GM18519 (cell line): ENCODE measurements around the gene LAMC1.
"Not testable (repeated sequence)": the region's sequence is repeated elsewhere in the genome, so short reads cannot be mapped to it uniquely, and the experiment has no call there.

ENCODE experiments used
- ATAC-seq: cut with Tn5 transposase; IDR thresholded peaks from one replicate; pipeline ENCODE4 v1.9.1; 2021; ENCODE audit warnings: mild to moderate bottlenecking, moderate library complexity; ENCODE audit not compliant: unreplicated experiment, low FRiP score

Gene LAMC1

DNA sequence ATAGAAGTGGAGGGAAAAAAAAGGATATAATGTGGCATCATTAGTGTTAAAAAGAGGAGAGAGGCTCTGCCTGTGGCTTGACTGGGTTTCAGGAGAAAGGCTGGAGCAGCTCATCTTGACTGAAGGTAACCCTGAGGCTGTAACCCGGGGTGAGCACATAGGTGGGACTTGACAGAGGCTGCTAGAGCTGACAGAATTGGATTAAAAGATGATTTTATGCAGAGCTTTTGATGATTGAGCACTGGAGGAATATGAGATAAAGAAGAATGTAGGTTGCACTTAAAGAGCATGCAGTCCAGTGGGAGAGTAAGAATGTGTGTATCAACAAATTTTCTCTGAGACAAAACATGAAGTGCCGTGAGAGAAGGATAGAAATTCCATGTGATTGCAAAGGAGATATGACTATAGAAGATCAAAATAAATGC, 17.3 kb downstream of the LAMC1 start:
- no peak for ATAC-seq

DNA sequence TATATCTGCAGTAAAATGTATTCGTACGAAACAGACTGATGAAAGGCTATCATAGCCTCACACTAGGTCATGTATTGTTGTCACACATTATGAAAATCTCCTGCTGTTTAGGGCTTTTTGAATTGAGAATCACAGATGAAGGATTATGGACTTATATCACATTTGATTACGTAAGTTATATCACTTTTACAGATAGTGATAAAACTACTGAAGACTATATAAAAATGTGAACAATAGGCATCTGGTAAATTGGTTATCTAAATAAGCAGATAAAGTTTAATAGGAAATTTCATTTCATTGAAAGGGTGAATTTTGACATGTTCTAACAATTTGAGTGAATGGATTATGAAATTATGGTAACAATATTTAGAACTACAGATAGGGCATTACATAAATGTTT, 20.0 kb downstream of the LAMC1 start:
- no peak for ATAC-seq

DNA sequence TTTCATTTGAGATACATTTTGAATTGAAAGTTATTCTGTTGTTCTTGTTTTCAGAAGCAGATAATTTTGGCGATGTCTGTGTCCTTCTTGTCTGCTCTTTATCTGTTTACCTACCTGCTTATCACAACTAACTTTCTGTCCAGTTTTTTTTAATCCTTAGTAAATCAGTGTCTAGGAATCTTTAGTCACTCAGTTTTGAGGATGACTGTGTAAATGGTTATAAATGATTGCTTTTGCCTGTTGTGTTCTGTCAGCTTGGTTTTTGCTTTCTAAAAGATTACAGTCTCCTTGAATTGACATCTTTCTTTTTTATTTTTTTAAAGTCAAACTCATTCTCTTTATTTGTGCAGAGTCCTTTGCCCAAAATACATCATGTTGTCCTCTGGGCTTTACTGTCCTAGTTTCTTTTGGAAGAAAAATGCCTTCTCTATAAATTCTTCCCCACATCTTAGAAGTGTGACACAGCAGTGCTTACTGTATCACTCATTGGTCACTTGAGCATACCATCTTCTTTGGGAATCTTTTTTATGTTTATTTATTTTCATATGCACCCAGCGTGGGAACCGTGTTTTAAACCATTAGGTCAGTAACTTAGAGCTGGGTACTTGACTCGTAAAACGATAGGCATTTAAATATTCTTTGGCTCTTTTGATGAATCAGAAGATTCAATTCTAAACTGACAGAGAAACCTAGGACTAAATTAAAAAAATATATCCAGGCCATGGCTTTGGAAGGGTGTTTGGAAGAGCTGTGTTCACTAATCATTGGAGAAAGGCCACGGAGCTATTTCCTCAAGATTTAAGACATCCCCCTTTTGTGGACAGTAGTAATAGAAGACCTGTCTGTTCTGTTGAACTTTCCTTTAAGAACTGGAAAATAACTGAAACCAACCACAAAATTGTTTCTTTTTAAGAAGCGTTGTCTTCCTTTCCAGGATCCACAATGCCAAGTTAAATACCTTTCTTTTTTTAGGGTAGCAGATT, 20.9 kb downstream of the LAMC1 start:
- ATAC-seq = no peak

DNA sequence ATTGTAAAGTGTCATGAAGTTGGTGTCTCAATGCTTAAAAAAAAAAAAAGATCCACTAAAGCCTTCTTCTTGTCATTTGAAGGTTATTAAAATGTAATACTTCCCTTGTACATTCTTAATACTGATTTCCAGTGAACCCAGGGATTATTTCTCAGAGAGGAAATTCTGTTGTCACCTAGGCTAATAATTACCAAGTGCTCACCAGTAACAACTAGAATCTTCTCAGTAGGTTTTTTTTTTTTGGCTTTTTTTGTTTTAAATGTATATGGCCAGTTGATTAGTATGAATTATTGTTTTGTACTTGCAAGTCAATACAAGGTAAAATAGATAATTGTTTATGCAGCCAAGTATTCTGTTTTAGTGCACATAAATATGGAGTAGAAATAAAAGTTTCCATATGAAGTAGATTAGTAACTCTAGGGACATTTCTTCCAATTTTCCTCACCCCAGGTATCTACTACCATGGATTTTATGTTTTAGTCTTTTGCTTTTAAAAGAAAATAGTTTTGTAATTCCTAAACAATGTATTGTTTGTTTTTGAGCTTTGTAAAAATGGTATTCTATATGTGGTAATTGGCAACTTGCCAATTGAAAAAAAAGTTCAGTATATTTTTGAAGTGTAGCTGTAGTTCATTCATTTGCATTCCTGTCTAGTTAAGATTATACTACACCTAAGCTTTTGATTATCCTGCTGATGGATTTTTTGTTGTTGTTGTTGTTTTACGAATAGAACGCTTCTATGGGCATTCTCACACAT, 21.9 kb downstream of the LAMC1 start:
- no peak for ATAC-seq

DNA sequence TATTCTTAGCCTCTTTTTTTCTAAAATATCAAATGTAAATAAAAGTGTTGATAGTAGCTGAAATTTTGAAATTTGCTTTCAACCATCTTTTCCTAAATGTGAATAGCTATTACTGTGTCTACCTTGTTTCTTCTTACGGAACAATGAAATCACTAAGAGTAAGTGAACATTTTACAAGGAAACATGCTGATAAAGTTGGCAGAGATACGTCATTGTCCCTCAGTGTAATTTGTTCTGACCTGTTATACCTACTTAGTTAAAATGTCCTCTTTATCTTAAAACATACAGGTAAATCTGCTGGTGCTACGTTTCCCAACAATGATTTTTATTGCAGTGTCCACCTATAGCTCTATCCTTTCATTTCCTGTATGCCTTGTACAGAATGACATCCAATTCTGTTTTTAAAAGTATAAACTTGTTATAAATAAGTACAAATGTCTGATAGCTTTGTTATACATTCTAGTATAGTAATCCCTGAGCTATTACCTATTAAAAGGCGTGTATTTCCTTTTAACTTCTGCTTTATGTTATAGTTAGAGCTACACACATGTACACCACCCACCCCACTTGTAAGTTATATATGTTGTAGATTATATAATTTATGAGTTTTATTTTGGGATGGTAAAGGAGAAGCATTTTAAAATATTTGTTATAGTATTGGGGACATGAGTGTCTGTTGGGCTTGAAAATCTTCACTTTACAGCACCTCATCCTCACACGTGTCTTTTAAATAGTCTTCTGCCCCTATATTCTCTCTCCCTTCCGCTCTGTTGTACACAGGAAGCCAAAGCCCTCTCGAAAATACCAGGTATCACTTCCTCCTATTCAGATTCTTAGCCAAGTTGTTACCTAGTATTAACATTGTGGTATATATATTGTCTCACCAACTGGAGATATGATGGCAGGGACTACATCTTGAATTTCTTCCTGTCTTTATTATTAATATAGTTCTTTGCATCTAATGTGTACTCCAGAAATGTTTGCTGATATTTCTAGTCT, 25.2 kb downstream of the LAMC1 start:
- peak; percentile 99 for ATAC-seq

DNA sequence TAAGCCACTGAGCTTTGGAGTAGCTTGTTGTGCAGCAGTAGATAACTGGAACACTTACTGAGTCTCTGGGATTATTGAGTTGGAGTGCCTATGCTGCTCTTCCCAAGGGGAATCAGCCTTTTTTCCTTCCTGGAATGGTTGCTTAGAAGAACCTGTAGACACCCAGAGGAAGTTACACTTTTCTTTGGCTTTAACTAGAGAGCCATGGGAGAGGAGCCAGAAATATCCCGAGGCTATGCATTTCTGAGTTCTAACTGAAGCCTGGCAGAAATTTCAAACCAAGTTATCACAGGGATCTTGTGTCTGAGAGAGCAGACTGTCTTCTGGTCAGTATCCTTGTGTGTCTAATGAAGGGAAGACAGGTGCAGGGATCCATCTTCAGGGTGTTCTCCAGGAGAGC, 28.3 kb downstream of the LAMC1 start:
- no peak for ATAC-seq

DNA sequence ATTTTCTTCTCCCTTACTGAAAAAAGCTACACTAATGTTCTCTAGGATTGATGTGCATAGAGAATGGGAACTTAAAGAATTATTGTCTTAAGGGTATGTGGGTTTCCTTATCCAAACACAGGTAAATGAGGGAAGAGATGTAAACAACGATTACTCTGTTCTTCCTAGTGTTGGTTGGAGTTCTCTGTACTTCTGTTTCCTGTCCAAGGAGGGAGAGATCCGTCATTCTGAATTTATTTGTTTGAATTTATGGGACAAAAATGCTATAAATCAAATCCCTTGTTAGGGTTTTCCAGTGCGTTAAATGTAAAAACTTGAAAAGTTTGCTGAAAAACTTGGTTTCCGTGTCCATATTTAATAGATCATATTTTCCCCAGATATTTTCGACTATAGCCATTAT, 29.6 kb downstream of the LAMC1 start:
- no peak for ATAC-seq

DNA sequence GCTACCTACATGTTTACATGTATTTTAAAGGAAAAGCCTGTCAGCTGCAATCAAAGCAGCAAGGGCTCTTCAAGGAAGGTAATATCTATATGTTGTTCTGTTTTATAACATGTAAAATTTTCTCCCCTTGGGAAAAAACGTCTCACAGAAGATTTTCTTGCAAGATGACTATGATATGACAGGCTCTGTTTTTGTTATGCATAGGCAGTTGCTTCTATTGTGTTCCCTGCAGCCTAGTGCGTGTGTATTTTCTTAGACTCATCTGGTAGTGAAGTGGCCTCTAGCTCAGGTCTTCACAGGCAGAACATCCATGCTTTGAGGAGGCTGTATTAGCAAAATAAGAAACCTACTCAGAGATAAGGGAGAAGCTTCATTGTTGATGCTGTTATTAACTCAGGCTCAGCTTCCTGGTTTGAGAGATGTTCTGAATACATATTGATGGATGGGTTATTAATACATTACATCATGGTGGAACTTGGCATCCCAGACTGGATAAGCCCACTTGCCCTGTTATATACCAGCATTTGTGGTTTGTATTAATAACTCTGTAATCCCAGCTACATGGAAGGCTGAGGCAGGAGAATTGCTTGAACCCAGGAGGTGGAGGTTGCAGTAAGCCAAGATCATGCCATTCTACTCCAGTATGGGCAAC, 35.8 kb downstream of the LAMC1 start:
- ATAC-seq = no peak

DNA sequence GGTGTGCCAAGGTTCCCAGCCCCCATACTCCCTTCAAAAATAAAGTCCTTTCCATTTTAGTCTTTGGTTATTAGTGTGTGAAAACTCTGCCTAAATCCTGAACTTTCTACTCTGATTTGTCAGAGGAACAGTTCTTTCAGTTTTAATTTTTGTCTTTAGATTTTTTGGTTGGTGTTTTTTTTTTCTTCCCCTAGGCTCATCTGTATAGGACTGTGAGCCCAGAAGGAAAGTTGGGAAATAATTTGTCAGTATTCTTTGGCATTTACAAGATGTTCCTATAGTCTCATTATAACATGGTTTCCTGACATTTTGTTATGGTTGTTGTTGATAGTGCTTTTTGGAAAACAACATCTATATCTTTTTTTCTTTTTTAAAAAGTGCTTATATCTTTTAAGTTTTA, 38.0 kb downstream of the LAMC1 start:
- ATAC-seq = no peak

DNA sequence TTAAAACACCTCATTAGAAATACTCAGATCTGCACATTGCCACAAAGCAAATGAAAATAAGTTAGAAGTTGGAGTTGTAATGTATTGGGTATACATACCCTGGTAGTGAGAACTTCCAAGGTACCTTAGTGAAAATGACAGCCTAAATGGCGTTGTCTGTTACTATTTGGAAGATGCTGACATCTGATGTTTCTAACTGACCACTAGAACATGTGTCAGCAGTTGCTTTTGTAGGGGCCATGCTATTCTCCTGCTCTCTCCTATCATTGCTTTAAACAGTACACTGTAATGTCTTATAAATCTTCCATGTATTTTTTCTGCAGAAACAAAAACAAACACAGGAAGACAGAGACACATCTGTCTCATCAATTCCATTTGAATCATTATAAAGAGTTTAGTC, 40.1 kb downstream of the LAMC1 start:
- ATAC-seq = no peak

DNA sequence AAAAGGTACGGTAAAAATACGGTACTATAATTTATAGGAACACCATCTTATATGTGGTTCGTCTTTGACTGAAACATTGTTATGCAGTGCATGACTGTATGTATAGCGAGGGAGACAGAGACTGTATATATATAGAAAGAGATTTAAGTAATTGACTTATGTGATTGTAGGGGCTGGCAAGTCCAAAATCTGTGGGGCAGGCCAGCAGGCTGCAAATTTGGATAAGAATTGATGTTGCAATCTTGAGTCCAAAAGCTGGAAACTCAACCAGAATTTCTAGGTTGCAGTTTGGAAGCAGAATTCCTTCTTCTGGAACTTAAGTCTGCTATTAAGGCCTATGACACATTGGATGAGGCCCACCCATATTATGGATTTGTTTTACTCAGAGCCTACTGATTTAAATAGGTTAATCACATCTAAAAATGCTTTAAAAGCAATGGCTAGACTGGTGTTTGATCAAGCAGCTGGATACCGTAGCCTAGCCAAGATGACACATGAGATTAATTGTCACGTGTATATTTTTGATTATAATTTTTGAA, 42.0 kb downstream of the LAMC1 start:
- no peak for ATAC-seq

DNA sequence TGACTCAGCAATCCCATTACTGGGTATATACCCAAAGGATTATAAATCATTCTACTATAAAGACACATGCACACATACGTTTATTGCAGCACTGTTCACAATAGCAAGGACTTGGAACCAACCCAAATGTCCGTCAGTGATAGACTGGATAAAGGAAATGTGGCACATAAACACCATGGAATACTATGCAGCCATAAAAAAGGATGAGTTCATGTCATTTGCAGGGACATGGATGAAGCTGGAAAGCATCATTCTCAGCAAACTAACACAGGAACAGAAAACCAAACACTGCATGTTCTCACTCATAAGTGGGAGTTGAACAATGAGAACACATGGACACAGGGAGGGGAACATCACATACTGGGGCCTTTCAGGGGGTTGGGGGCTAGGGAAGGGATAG, 43.2 kb downstream of the LAMC1 start:
- ATAC-seq = not testable (repeated sequence)

DNA sequence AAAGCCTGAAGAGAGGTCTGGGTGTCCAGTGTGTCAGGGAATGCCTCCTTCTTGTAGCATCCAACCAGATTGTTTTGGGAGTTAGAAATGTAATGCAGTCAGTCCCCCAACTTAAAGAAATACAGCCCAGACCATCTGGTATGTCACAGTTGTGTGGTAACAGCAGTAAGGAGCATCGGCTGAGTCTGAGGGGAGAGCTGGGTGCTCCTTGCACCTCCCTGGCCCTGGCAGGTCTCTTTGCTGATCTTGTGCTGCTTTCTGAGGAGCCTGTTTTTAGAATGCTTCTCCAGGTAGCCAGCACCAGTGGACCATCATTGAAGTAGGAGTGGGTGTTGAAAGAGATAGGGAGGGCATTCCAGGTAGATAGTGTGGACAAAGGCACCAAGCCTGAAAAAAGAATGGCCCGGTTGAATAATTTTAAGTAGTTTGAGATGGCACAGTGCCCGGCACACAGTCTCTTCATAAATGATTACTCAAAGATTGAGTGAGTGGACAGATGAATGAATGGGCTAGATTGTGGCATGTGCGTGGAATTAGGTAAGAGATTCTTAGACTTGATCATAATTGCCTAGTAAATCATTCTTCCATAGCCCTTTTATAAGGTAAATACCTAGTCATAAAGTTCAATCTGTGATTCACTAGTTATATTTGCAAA, 46.5 kb downstream of the LAMC1 start:
- no peak for ATAC-seq

DNA sequence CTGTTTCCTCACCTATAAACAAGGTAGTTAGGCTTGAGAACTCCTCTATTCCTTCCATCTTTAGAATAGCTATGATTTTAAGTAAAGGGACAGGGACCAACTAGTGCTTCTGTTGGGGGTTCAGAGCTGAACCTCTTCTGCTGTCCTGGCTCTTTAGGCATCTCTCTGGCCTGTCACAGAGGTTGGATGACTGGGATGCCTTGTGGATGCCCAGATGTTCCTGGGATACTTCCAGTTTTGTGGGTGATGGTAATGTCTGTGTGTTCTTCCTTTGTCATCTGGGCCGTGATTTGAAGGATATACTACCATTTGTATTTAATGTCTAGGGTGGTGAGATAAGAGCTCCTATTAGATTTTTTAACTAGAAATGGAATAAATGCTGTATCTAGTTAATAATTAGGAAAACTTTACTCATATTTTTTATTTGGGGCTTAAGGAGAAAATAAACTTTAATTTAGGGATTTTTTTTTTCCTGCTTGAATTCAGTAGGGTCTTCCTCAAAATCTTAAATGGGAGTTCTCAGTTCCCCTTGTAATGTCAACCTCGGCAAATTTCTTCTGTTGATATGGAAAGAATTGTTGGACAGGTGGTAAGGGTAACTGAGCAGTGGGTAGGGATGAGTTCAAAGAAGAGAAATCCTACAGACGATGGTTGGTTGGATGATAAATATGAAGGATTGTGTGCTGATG, 47.2 kb downstream of the LAMC1 start:
- ATAC-seq = no peak

DNA sequence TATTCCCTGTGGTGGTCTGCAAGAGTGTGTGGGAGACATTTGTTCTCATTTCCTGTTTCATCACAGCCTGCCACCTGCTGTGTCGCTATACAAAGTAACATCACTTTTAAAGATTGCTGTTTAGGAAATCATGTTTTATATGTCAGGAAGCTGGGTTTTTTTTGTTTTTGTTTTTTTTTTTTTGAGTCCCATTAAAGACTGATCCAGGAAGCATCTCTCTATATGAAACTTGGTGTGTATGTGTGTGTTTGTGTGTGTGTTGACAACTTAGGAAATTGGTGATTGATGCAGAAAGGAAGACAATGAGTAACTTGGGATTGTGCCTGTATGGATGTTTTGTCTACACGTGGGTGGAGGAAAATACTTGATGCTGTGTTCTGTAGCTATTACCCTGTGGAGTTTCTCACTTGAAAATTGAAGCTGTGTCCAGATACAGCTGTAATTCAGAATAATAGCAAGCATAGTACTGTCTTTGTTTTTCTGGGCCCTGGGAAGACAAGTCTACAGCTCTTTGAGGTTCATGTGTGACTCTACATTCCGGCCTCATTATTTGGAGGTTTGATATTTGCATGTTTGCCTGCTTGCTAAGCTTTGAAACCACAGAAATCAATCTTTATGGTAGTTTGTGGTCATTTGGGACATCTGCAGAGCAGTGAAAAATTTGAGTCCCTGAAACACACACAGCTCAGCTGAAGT, 47.9 kb downstream of the LAMC1 start:
- peak; percentile 89 for ATAC-seq

DNA sequence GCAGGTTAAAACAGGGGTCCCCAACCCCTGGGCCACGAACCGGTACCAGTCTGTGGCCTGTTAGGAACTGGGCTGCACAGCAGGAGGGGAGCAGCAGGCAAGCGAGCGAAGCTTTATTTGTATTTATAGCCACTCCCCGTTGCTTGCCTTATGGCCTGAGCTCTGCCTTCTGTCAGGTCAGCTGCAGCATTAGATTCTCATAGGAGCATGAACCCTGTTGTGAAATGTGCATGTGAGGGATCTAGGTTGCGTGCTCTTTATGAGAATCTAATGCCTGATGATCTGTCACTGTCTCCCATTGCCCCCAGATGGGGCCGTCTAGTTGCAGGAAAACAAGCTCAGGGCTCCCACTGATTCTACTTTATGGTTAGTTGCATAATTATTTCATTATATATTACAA, 49.4 kb downstream of the LAMC1 start:
- ATAC-seq = not testable (repeated sequence)

DNA sequence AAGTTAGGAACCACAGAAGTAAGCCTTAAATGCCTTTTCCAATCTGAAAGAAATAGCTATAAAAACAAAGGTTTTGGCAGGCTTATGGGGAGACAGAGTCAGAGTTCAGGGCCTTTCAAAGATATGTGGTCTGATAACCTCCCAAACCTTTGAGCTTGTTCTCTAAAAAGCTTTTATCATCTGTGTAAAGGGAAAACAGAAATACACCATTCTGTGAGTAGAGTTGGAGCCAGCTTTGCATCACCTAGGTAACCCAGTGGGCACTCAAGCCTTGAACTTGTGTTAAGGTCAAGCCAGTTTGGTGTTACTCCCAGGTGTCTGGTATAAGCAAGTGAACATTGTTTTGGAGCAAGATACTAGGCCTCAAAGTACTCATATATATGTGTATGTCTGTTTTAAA, 50.1 kb downstream of the LAMC1 start:
- no peak for ATAC-seq

DNA sequence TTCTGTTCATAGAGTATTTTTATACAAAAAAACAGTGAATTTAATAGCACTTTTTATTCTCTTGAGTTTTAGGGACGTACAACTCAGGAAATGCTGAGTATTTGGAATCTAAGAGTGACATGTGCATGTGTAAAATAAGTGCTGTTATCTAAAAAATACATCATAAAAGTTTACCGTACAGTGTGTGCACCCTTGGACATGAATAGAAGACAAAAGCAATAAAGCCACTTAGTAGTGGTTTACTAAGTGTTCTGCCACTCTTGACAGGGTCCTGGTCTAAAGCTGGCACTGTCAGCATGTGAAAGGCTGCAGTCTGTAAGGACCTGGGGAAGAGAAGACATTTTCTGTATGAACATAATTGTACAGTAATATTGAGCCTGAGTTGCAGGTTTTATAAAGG, 51.0 kb downstream of the LAMC1 start:
- ATAC-seq = no peak
